Subcutaneous adipose tissue (tissue), 4 donors: ENCODE data around the gene CRYGS. TPM values are rescaled to one million over a fixed set of nuclear protein-coding genes. Genes with fewer than 3 reads are reported as not detected.

Source experiments
- total RNA-seq, 4 donors: library from RNA; depleted of rRNA; stranded (reverse); fragments of >200 nt; gene quantifications; one replicate each; pipeline ENCODE4 v1.1.0, GENCODE V29; 2016
- TF ChIP-seq, protein P1 (sequence below): fragments of 450-650 bp; IDR thresholded peaks from one replicate; pipeline ENCODE4 v1.5.1; 2016; ENCODE audit warnings: low read depth, mild to moderate bottlenecking, control low read depth, antibody characterized with exemption, moderate library complexity

CRYGS gene
- total RNA-seq, 4 donors from 2014 or later = 2.3 to 7.9 (median 5.8) TPM

GRCh38 chr3:186530415-186530814 lies 13.8 kb downstream of the CRYGS start:
- TF ChIP-seq, protein P1, sequence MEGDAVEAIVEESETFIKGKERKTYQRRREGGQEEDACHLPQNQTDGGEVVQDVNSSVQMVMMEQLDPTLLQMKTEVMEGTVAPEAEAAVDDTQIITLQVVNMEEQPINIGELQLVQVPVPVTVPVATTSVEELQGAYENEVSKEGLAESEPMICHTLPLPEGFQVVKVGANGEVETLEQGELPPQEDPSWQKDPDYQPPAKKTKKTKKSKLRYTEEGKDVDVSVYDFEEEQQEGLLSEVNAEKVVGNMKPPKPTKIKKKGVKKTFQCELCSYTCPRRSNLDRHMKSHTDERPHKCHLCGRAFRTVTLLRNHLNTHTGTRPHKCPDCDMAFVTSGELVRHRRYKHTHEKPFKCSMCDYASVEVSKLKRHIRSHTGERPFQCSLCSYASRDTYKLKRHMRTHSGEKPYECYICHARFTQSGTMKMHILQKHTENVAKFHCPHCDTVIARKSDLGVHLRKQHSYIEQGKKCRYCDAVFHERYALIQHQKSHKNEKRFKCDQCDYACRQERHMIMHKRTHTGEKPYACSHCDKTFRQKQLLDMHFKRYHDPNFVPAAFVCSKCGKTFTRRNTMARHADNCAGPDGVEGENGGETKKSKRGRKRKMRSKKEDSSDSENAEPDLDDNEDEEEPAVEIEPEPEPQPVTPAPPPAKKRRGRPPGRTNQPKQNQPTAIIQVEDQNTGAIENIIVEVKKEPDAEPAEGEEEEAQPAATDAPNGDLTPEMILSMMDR = no peak

DNA sequence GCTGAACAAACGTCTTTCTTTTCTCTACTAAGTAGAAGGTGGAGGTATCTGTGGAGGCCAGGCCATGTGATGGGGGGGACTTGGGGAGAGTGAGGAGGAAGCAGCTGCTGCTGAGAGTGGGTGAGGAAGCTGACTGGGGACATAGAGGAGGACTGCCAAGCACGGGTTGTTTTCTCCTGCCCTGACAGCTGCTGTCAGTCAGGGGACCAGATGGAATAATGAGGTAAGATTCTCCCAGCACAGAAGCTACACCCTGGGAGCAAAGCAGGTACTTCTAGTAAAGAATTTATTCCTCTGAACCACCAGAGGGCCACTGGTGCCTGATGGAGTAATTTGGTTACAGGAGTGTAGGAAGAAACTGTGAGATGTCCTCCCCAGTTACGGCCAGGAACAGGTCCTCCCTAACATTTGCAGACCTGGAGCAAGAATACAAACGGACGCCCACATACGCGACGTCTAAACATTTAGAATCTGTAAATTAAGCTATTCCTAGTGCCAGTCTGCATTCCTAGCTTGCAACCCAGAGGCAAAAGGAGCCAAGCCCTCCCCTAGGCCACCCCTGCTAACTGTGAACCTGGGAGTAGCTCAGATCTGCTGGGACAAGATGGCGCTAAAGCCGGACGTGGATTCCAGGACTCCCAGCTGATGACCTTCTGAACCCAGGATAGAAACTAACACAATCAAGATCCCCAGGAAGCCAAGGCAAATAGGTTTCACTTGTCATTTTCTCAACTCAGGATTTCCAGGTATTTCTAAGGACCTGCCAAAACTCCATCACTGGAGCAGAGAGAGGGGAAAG lies 14.8 kb downstream of the CRYGS start:
- TF ChIP-seq, protein P1 = no peak

- TF ChIP-seq, protein P1 = no peak
Observed at GRCh38 chr3:186526256-186526606, 17.9 kb downstream of the CRYGS start.

DNA sequence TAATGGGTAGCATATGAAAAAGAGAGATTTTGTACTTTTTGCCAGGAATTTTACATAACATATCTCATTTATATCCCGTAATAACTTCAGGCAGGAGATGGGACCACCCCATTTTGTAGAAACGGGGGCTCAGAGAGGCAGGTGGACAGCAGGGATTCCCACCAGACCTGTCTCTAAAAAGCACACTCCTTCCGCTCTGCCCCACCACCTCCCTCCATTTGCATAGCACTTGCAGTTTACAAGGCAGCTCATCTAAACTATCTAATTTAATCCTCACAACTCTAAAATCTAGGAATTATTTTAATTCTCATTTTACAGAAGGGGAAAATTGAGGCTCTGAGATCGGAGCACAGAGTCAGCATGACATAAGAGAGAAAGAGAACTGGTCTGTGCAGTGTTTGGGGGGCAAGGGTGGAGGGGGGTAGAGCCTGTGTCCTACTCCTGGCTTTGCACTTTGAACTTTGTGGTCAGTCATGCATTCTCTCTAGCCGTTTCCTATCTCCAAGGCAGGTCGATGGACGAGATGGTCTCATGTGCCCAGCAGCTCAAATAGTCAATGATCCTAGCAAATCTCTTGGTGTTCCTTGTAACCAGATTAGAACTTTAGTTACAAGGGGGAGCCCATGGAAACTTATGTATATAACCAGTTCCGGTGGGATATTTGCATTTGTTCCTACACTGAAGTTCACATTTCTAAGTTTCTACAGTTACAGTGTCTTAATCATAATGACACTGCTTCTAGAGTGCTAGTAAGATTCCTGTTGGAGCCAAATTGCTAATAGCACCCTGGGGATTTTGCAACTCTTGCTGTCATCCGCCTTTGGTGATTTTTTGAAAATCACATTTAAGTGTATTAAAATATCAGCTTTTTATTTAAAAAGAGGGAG lies 18.6 kb downstream of the CRYGS start:
- TF ChIP-seq, protein P1 = no peak

DNA sequence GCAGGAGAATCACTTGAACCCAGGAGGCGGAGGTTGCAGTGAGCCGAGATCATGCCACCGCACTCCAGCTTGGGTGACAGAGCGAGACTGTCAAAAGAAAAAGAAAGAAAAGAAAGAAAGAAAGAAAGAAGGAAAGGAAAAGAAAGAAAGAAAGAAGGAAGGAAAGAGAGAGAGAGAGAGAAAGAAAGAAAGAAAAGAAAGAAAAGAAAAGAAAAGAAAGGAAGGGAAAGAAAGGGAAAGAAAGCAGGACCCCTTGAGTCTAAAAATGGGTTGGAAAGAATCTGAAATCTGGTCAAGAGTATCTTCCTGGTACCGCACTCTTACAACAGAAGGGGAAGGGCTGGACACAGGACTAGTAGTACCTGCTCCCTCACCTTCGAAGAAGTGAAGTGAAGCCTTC lies 19.6 kb downstream of the CRYGS start:
- TF ChIP-seq, protein P1 = no peak

GRCh38 chr3:186523434-186523833 lies 20.7 kb downstream of the CRYGS start:
- TF ChIP-seq, protein P1 = no peak

- TF ChIP-seq, protein P1 = no peak
Observed at GRCh38 chr3:186523022-186523421, 21.2 kb downstream of the CRYGS start.
